K562 (cell line): Measurements from ENCODE around the gene ARHGEF10L. TPM values are rescaled to one million over a fixed set of nuclear protein-coding genes. Genes with fewer than 3 reads are reported as not detected.

Source experiments
- ATAC-seq: fragments of 200-7000 bp; cut with Tn5 transposase; 3 replicates; pipeline ENCODE4 v1.9.1; 2020; ENCODE audit warnings: moderate library complexity
- BruUV-seq: library from RNA; stranded (reverse); fragments of 400-500 nt; replicated peaks from 2 replicates; lab custom pipeline; 2021; lab: Mats Ljungman, UMichigan
- CTCF ChIA-PET: fragments of 300-600 bp; formaldehyde crosslinking; extraction: SDS; loops from one replicate; lab custom pipeline; 2021; ENCODE audit warnings: low intra/inter-chr PET ratio; lab: Yijun Ruan, JAX
- POLR2A ChIA-PET: fragments of 300-600, 350-650 bp; sonication (Branson Sonifier 250); formaldehyde crosslinking; extraction: SDS; loops from one replicate; lab custom pipeline; 2021; ENCODE audit warnings: antibody characterized with exemption, inconsistent platforms; lab: Yijun Ruan, JAX
- DNase-seq, 4 experiments: peaks; one replicate each; pipeline versions ENCODE4 v3.0.0 to v3.0.0-alpha.2; 2011 to 2018; ENCODE audit warnings: low spot score in 3 of 4, mixed read lengths in 3 of 4; ENCODE audit errors: extremely low read depth in 1 of 4
- FAIRE-seq: peaks from 2 replicates; lab custom pipeline; 2011; peaks lifted over from hg19 to GRCh38; lab: Jason Lieb, UNC
- H2AFZ ChIP-seq: 2 replicates; pipeline ENCODE4 v1.6.0; 2011; ENCODE audit warnings: low read depth, low read length, control low read depth, inconsistent platforms
- H3K27ac ChIP-seq: fragments of 200-600 bp; 3 replicates; pipeline ENCODE4 v1.8.0; 2011; ENCODE audit warnings: low read depth, mild to moderate bottlenecking, control low read depth, inconsistent platforms, low read length, moderate library complexity, mixed read lengths; ENCODE audit errors: extremely low read depth
- H3K27me3 ChIP-seq, 2 experiments: fragments of 300-600 bp in 1 of 2; 2 replicates in 1 of 2; 3 replicates in 1 of 2; pipeline versions ENCODE4 v1.6.0 to v1.8.0; 2011; ENCODE audit warnings: inconsistent platforms in 2 of 2, low read length in 2 of 2, mild to moderate bottlenecking in 1 of 2, mixed read lengths in 1 of 2, moderate library complexity in 1 of 2; ENCODE audit not compliant: control insufficient read depth in 2 of 2, insufficient read depth in 2 of 2
- H3K36me3 ChIP-seq: fragments of 300-600 bp; 3 replicates; pipeline ENCODE4 v1.8.0; 2011; ENCODE audit warnings: mild to moderate bottlenecking, low read length, inconsistent platforms; ENCODE audit not compliant: control insufficient read depth, insufficient read depth
- H3K4me1 ChIP-seq, 2 experiments: fragments of 200-600 bp in 1 of 2; replicated peaks in 1 of 2; 2 replicates in 1 of 2; 3 replicates in 1 of 2; pipeline versions ENCODE4 v1.5.1 to v1.8.0; 2011; ENCODE audit warnings: inconsistent platforms in 2 of 2, low read length in 2 of 2, mild to moderate bottlenecking in 1 of 2, mixed read lengths in 1 of 2, moderate library complexity in 1 of 2; ENCODE audit not compliant: control insufficient read depth in 2 of 2, insufficient read depth in 2 of 2
- H3K4me2 ChIP-seq: 2 replicates; pipeline ENCODE4 v1.6.1; 2011; ENCODE audit warnings: low read length, control low read depth, inconsistent platforms, mixed read lengths; ENCODE audit not compliant: insufficient read depth
- H3K4me3 ChIP-seq: fragments of 200-600 bp; sonication (generic), shearing (Covaris generic); 2 replicates; pipeline ENCODE4 v1.5.1; 2016; ENCODE audit warnings: control low read depth, inconsistent platforms
- H3K79me2 ChIP-seq: fragments of 200-600 bp; 3 replicates; pipeline ENCODE4 v1.8.0; 2011; ENCODE audit warnings: low read length, inconsistent platforms; ENCODE audit not compliant: control insufficient read depth, insufficient read depth
- H3K9ac ChIP-seq, 2 experiments: 2 replicates each; pipeline versions ENCODE4 v1.6.0 to v1.6.1; 2011; ENCODE audit warnings: low read depth in 2 of 2, low read length in 2 of 2, control low read depth in 1 of 2, inconsistent platforms in 1 of 2, mild to moderate bottlenecking in 1 of 2, mixed read lengths in 1 of 2; ENCODE audit not compliant: insufficient read depth in 1 of 2
- H3K9me1 ChIP-seq: one replicate; pipeline ENCODE4 v1.6.0; 2011; ENCODE audit warnings: inconsistent platforms, mild to moderate bottlenecking, low read length, moderate library complexity; ENCODE audit not compliant: control insufficient read depth, insufficient read depth
- H3K9me3 ChIP-seq: replicated peaks from 2 replicates; pipeline ENCODE4 v1.5.1; 2011; ENCODE audit warnings: low read depth, low read length, inconsistent platforms; ENCODE audit not compliant: control insufficient read depth, insufficient read depth
- H4K20me1 ChIP-seq: replicated peaks from 2 replicates; pipeline ENCODE4 v1.6.1; 2011; ENCODE audit warnings: low read length, inconsistent platforms, mixed read lengths; ENCODE audit not compliant: control insufficient read depth, insufficient read depth
- SAP30 ChIP-seq: fragments of 200-600 bp; sonication (generic); IDR thresholded peaks from 2 replicates; pipeline ENCODE4 v1.6.1; 2012; ENCODE audit warnings: borderline replicate concordance, low read depth, mild to moderate bottlenecking, moderate library complexity, low read length, control low read depth, inconsistent platforms; ENCODE audit not compliant: insufficient read depth, poor library complexity, severe bottlenecking
- ZNF263 ChIP-seq: sonication (generic); formaldehyde crosslinking; IDR thresholded peaks from 2 replicates; pipeline ENCODE4 v1.8.0; 2022; ENCODE audit warnings: mild to moderate bottlenecking, missing genetic modification reagents, borderline replicate concordance
- WGBS: fragments of 100-300 bp; shearing (Covaris generic); methylation state at CpG from one replicate; pipeline ENCODE4 v1.1.6; 2016; ENCODE audit warnings: low coverage, mixed read lengths; ENCODE audit not compliant: insufficient coverage; ENCODE audit errors: missing lambda C conversion rate; 5-methylcytosine and 5-hydroxymethylcytosine counted together
- in situ Hi-C: fragments of 300-500 bp; cut with MboI; formaldehyde crosslinking; loops from 4 replicates; pipeline ENCODE4 v1.15.0; 2018; ENCODE audit warnings: inconsistent platforms, mixed read lengths
- intact Hi-C: fragments of 100-400 bp; cut with micrococcal nuclease; formaldehyde crosslinking; loops from 2 replicates; pipeline ENCODE4 v1.14.2; 2022
- polyA plus RNA-seq, 8 experiments: library from polyadenylated mRNA; depleted of rRNA in 4 of 8; stranded (reverse) in 5 of 8; unstranded in 3 of 8; fragments of >200 nt; fragmentation: Nextera tagmentation in 2 of 8; fragmentation: Illumina TruSeq in 1 of 8; extraction: Ambion mirVana in 2 of 8; extraction: Trizol in 1 of 8; gene quantifications; 2 replicates each; pipeline versions ENCODE4 v1.2.1 to v1.2.3, GENCODE V29; 2011 to 2014; ENCODE audit warnings: inconsistent platforms in 1 of 8, missing spikeins in 1 of 8
- total RNA-seq, 7 experiments: library from RNA; depleted of rRNA in 6 of 7; stranded (reverse); fragments of >200 nt in 6 of 7; fragmentation: Illumina TruSeq in 2 of 7; extraction: Trizol in 2 of 7; gene quantifications; 2 replicates each; pipeline versions ENCODE4 v1.2.1 to v1.2.3, GENCODE V29; 2011 to 2021; ENCODE audit warnings: low replicate concordance in 1 of 7

Gene ARHGEF10L
- total and polyA plus RNA-seq, 9 of the 15 experiments (the other 6 are each of a cell fraction or from before 2014, with no cell fraction given), result 0.09 to 0.13 TPM; not detected in 7

GRCh38 chr1:17525996-17526686 is 13.4 kb upstream of the ARHGEF10L start:
- in situ Hi-C loops (no loop called here), intact Hi-C loops (no loop called here)
- Histone ChIP-seq H3K9me3 (no peaks in the 10 kb centered on the region), H3K9me1 (no peaks in the 10 kb centered on the region), H3K27ac (no peak overlapping the region), H2AFZ (no peak overlapping the region), H3K4me1 (no peaks in the 10 kb centered on the region; a peak in 1 of 5 replicates), H3K4me2 (no peak overlapping the region), H3K9ac (no peak overlapping the region), H3K36me3 (no peaks in the 10 kb centered on the region), H4K20me1 (peaks cover 13% of the 10 kb centered on the region), H3K4me3 (no peak overlapping the region), H3K79me2 (no peaks in the 10 kb centered on the region), H3K27me3 (peaks cover 27 to 57% of the 10 kb centered on the region in 2 experiments; a peak in 4 of 5 replicates)
- BruUV-seq, result no TSS peak
- ATAC-seq (no peak), DNase-seq (no peak), FAIRE-seq (no peak)
- ChIA-PET POLR2A (no interaction called here), CTCF (interaction anchor here (0.6 kb wide), 1 partner anchor 1350 kb away, joined by 3 read pairs; no protein-coding TSS in a partner anchor)
- TF ChIP-seq ZNF263 (peak; percentile 47; the same call in 1 of the 2 replicates), SAP30 (no peak)
- 2% methylated on average over 4 of the region's 4 CpGs for WGBS
